Caco-2 (cell line): Measurements from ENCODE around the gene IFNA7. TPM values are rescaled to one million over a fixed set of nuclear protein-coding genes. Genes with fewer than 3 reads are reported as not detected.
"Not testable (repeated sequence)": the region's sequence is repeated elsewhere in the genome, so short reads cannot be mapped to it uniquely, and the experiment has no call there.

Experiments used
- BruUV-seq: library from RNA; stranded (reverse); fragments of 400-500 nt; replicated peaks from 2 replicates; lab custom pipeline; 2021; lab: Mats Ljungman, UMichigan
- CTCF ChIA-PET: fragments of 300-600 bp; sonication (Branson Sonifier 250); formaldehyde crosslinking; loops from one replicate; lab custom pipeline; 2022; ENCODE audit warnings: antibody characterized with exemption; lab: Charles Lee
- POLR2A ChIA-PET: fragments of 300-600 bp; sonication (Branson Sonifier 250); formaldehyde crosslinking; loops from one replicate; lab custom pipeline; 2022; ENCODE audit warnings: antibody characterized with exemption; lab: Charles Lee
- DNase-seq, 2 experiments: peaks; one replicate each; pipeline versions ENCODE4 v3.0.0 to v3.0.0-alpha.2; 2020 to 2022
- H3K27me3 ChIP-seq: replicated peaks from 2 replicates; pipeline ENCODE4 v1.6.0; 2011; ENCODE audit warnings: low read length; ENCODE audit not compliant: control insufficient read depth, insufficient read depth
- H3K36me3 ChIP-seq: 2 replicates; pipeline ENCODE4 v1.5.1; 2011; ENCODE audit warnings: low read length; ENCODE audit not compliant: control insufficient read depth, insufficient read depth
- H3K4me1 ChIP-seq: fragments of 250-450 bp; sonication (Bioruptor Pico); 2 replicates; pipeline ENCODE4 v1.5.1; 2020; ENCODE audit warnings: mild to moderate bottlenecking
- H3K4me3 ChIP-seq: 2 replicates; pipeline ENCODE4 v1.5.1; 2011; ENCODE audit warnings: low read depth, mild to moderate bottlenecking, control low read depth, low read length
- H3K9me3 ChIP-seq: fragments of 250-450 bp; sonication (Bioruptor Pico); 2 replicates; pipeline ENCODE4 v1.5.1; 2020; ENCODE audit warnings: mild to moderate bottlenecking, moderate library complexity
- H3K27ac Mint-ChIP-seq: one replicate; pipeline ENCODE4 v1.8.0; 2022; ENCODE audit warnings: mixed read lengths; ENCODE audit not compliant: unreplicated experiment
- H3K27me3 Mint-ChIP-seq: one replicate; pipeline ENCODE4 v1.8.0; 2022; ENCODE audit warnings: mixed read lengths; ENCODE audit not compliant: insufficient read depth, unreplicated experiment
- H3K36me3 Mint-ChIP-seq: one replicate; pipeline ENCODE4 v1.8.0; 2022; ENCODE audit warnings: mild to moderate bottlenecking, mixed read lengths; ENCODE audit not compliant: insufficient read depth, unreplicated experiment
- H3K4me1 Mint-ChIP-seq: one replicate; pipeline ENCODE4 v1.8.0; 2022; ENCODE audit warnings: low read depth, mixed read lengths; ENCODE audit not compliant: unreplicated experiment
- H3K4me3 Mint-ChIP-seq: one replicate; pipeline ENCODE4 v1.8.0; 2022; ENCODE audit warnings: mild to moderate bottlenecking, moderate library complexity, mixed read lengths; ENCODE audit not compliant: unreplicated experiment
- H3K9me3 Mint-ChIP-seq: one replicate; pipeline ENCODE4 v1.8.0; 2022; ENCODE audit warnings: mixed read lengths; ENCODE audit not compliant: unreplicated experiment
- CTCF ChIP-seq, 2 experiments: fragments of 200-600 bp in 1 of 2; IDR thresholded peaks; 1 replicate in 1 of 2; 2 replicates in 1 of 2; pipeline versions ENCODE4 v1.5.1 to v1.8.0; 2011 to 2022; ENCODE audit warnings: antibody characterized with exemption in 1 of 2, control low read depth in 1 of 2, inconsistent platforms in 1 of 2, low read depth in 1 of 2, low read length in 1 of 2, mild to moderate bottlenecking in 1 of 2, moderate library complexity in 1 of 2; ENCODE audit not compliant: insufficient read depth in 1 of 2, severe bottlenecking in 1 of 2, unreplicated experiment in 1 of 2
- intact Hi-C: fragments of 100-400 bp; cut with micrococcal nuclease; formaldehyde crosslinking; loops from one replicate; pipeline ENCODE4 v1.10.0; 2022; ENCODE audit not compliant: unreplicated experiment
- total RNA-seq: library from RNA; stranded (reverse); gene quantifications from 2 replicates; pipeline ENCODE4 v1.2.3, GENCODE V29; 2022

IFNA7 gene
- total RNA-seq, 1 experiment from 2014 or later, result not detected

- intact Hi-C loops, result loop anchor here (10.0 kb wide), 1 partner anchor 244 kb away; no protein-coding TSS in a partner anchor
- H3K4me3 Mint-ChIP-seq, result no peak overlapping the region
- no peak overlapping the region for H3K4me3 ChIP-seq
- no peaks in the 10 kb centered on the region for H3K4me1 Mint-ChIP-seq
- H3K9me3 ChIP-seq, result no peaks in the 10 kb centered on the region
- no peak for TF ChIP-seq CTCF (IDR thresholded peaks at IDR 0.05; ENCODE audit: insufficient read depth in 1 of 2, low read depth in 1 of 2, low read length in 1 of 2, severe bottlenecking in 1 of 2, unreplicated experiment in 1 of 2)
- H3K36me3 ChIP-seq, result no peaks in the 10 kb centered on the region
- no peaks in the 10 kb centered on the region for H3K36me3 Mint-ChIP-seq
- no peaks in the 10 kb centered on the region for H3K9me3 Mint-ChIP-seq
- DNase-seq, result no peak
- peaks cover 14% of the 10 kb centered on the region for H3K27me3 Mint-ChIP-seq
- H3K27ac Mint-ChIP-seq, result no peak overlapping the region
- no TSS peak for BruUV-seq
- CTCF ChIA-PET, result no interaction called here
- H3K4me1 ChIP-seq, result no peaks in the 10 kb centered on the region
- POLR2A ChIA-PET, result no interaction called here
- H3K27me3 ChIP-seq, result no peaks in the 10 kb centered on the region
Observed at GRCh38 chr9:21210311-21210710, 8.3 kb upstream of the IFNA7 start.

DNA sequence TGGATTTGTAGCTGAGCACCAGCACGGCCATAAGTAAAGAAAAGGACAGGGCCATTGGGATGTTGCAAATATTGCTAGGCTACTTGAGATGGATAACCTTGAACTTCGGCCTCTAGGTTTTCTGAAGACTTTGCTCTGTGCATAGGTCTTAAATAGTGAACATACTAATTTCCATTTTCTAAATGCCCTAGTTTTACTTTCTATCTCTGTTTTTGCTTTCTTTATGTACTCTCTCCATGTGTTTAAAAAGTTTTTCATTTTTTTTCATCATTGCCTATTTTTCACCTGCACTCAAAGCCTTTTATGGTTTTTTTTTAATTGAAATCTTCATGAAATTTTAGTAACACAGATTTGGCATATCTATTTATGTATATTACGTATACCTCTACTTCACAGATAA is 5.0 kb upstream of the IFNA7 start, which contains the start of gene IFNA10:
IFNA10 (minus strand) TSS at position 101 of the 400 bp plus-strand sequence; CDS start at position 55, 46 bp downstream.
- H3K9me3 Mint-ChIP-seq, H3K4me1 Mint-ChIP-seq, H3K36me3 ChIP-seq, H3K4me3 ChIP-seq, H3K27me3 Mint-ChIP-seq, CTCF ChIA-PET, POLR2A ChIA-PET, H3K4me1 ChIP-seq, DNase-seq, H3K4me3 Mint-ChIP-seq, H3K36me3 Mint-ChIP-seq, H3K27me3 ChIP-seq, H3K27ac Mint-ChIP-seq, BruUV-seq, H3K9me3 ChIP-seq: not testable (repeated sequence)
- intact Hi-C loops, result loop anchor here (2.0 kb wide), 1 partner anchor 66 kb away; the partner anchor contains the start of gene IFNW1

DNA sequence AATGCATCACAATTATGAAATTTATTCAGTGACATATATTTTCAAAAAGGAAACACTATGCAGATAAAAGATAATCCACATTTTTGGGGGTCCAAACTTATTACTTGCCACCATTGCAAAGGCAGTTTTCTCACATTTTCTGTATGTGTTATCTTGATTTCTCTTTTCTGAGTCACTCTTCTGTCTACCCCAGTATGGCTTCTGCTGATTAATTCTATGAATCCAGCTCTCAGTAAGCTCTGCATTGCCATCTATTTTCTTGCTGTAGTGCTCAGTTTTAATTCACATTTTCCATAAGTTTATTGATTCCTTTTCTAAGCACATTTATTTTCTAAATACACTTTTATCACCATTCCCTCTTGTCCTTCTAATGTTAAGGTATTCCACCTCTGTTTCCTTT is 3.2 kb upstream of the IFNA7 start:
- BruUV-seq, result no TSS peak
- intact Hi-C loops, result no loop called here
- CTCF ChIA-PET, result no interaction called here
- Mint-ChIP-seq H3K9me3 (no peaks in the 10 kb centered on the region), H3K27ac (no peak overlapping the region), H3K27me3 (peaks cover 7% of the 10 kb centered on the region), H3K36me3 (no peaks in the 10 kb centered on the region), H3K4me3 (no peak overlapping the region), H3K4me1 (no peaks in the 10 kb centered on the region)
- Histone ChIP-seq H3K9me3 (no peaks in the 10 kb centered on the region), H3K4me1 (no peaks in the 10 kb centered on the region), H3K4me3 (no peak overlapping the region), H3K36me3 (no peaks in the 10 kb centered on the region), H3K27me3 (no peaks in the 10 kb centered on the region)
- TF ChIP-seq CTCF (IDR thresholded peaks at IDR 0.05; ENCODE audit: insufficient read depth in 1 of 2, low read depth in 1 of 2, low read length in 1 of 2, severe bottlenecking in 1 of 2, unreplicated experiment in 1 of 2), result no peak
- no peak for DNase-seq
- POLR2A ChIA-PET, result no interaction called here
